DMS53 treated with DMSO at 0.1 percent for 48 hours (cell line): Measurements from ENCODE around the gene PGF.
"Not testable (repeated sequence)": the region's sequence is repeated elsewhere in the genome, so short reads cannot be mapped to it uniquely, and the experiment has no call there.

ENCODE experiments used
- DNase-seq: peaks from one replicate; lab custom pipeline; 2025; ENCODE audit not compliant: unreplicated experiment; lab: John Stamatoyannopoulos, UW

Gene PGF

GRCh38 chr14:74955229-74956026, at the start of gene PGF:
TSS of gene PGF (minus strand) at chr14:74955597. CDS start at chr14:74955242, 355 bp downstream.
- DNase-seq, result peak; percentile 31

- no peak for DNase-seq
Observed at GRCh38 chr14:75003250-75004027, 48.0 kb upstream of the PGF start.

- peak; percentile 84 for DNase-seq
Observed at GRCh38 chr14:75002392-75003249, 47.2 kb upstream of the PGF start, which contains the start of gene EIF2B2. TSS of gene EIF2B2 (plus strand) at chr14:75002921. CDS start at chr14:75002991, 70 bp downstream.

GRCh38 chr14:75001899-75002298, 46.5 kb upstream of the PGF start:
- DNase-seq, result no peak

- DNase-seq, result no peak
Observed at GRCh38 chr14:75001261-75001660, 45.9 kb upstream of the PGF start.

- not testable (repeated sequence) for DNase-seq
Observed at GRCh38 chr14:74995781-74996180, 40.4 kb upstream of the PGF start.

- DNase-seq, result not testable (repeated sequence)
Observed at GRCh38 chr14:74994182-74994581, 38.8 kb upstream of the PGF start.

GRCh38 chr14:74988993-74989392, 33.6 kb upstream of the PGF start:
- no peak for DNase-seq

GRCh38 chr14:74988131-74988530, 32.7 kb upstream of the PGF start:
- DNase-seq, result no peak

GRCh38 chr14:74985806-74986205, 30.4 kb upstream of the PGF start:
- no peak for DNase-seq

- no peak for DNase-seq
Observed at GRCh38 chr14:74985028-74985310, 29.6 kb upstream of the PGF start.

GRCh38 chr14:74984236-74985027, 29.0 kb upstream of the PGF start:
- DNase-seq, result no peak

GRCh38 chr14:74983343-74983742, 27.9 kb upstream of the PGF start:
- DNase-seq, result no peak

- no peak for DNase-seq
Observed at GRCh38 chr14:74982661-74983060, 27.3 kb upstream of the PGF start.

- DNase-seq, result no peak
Observed at GRCh38 chr14:74981833-74982232, 26.4 kb upstream of the PGF start.

GRCh38 chr14:74981462-74981782, 26.0 kb upstream of the PGF start:
- DNase-seq, result no peak

GRCh38 chr14:74980731-74981461, 25.5 kb upstream of the PGF start:
- DNase-seq, result no peak

GRCh38 chr14:74980398-74980730, 25.0 kb upstream of the PGF start:
- DNase-seq, result no peak

GRCh38 chr14:74979442-74980397, 24.3 kb upstream of the PGF start:
- no peak for DNase-seq
